GM23338 (cell line): ENCODE data around the gene TFDP1. TPM values are rescaled to one million over a fixed set of nuclear protein-coding genes. Genes with fewer than 3 reads are reported as not detected.

Source experiments
- ATAC-seq: fragments of 200-7000 bp; cut with Tn5 transposase; 3 replicates; pipeline ENCODE4 v1.9.1; 2020
- DNase-seq: peaks from one replicate; pipeline ENCODE4 v3.0.0-alpha.2; 2015; ENCODE audit warnings: low spot score
- H2AFZ ChIP-seq: fragments of 200-600 bp; sonication (generic); 2 replicates; pipeline ENCODE4 v1.8.0; 2016; ENCODE audit warnings: antibody characterized with exemption, mild to moderate bottlenecking, moderate library complexity
- H3F3A ChIP-seq: fragments of 200-600 bp; sonication (generic); replicated peaks from 2 replicates; pipeline ENCODE4 v1.8.0; 2017; ENCODE audit warnings: antibody characterized with exemption, mixed run types, low read depth
- H3K27ac ChIP-seq: fragments of 200-600 bp; sonication (generic); 2 replicates; pipeline ENCODE4 v1.6.1; 2016; ENCODE audit warnings: low read depth
- H3K27me3 ChIP-seq: fragments of 200-600 bp; sonication (generic); 2 replicates; pipeline ENCODE4 v1.8.0; 2016; ENCODE audit warnings: mild to moderate bottlenecking, mixed run types, moderate library complexity; ENCODE audit not compliant: insufficient read depth
- H3K36me3 ChIP-seq: fragments of 200-600 bp; sonication (generic); 2 replicates; pipeline ENCODE4 v1.8.0; 2016; ENCODE audit warnings: mild to moderate bottlenecking; ENCODE audit not compliant: insufficient read depth
- H3K4me1 ChIP-seq: fragments of 200-600 bp; sonication (generic); 2 replicates; pipeline ENCODE4 v1.8.0; 2016; ENCODE audit warnings: mild to moderate bottlenecking, moderate library complexity; ENCODE audit not compliant: insufficient read depth
- H3K4me2 ChIP-seq: fragments of 200-600 bp; sonication (generic); 2 replicates; pipeline ENCODE4 v1.7.1; 2017; ENCODE audit warnings: mixed run types
- H3K4me3 ChIP-seq: fragments of 200-600 bp; sonication (generic); 2 replicates; pipeline ENCODE4 v1.6.1; 2016; ENCODE audit warnings: mixed run types
- H3K79me2 ChIP-seq: fragments of 200-600 bp; sonication (generic); replicated peaks from 2 replicates; pipeline ENCODE4 v1.8.0; 2017; ENCODE audit warnings: mild to moderate bottlenecking; ENCODE audit not compliant: insufficient read depth
- H3K9me2 ChIP-seq: fragments of 200-600 bp; sonication (generic); 2 replicates; pipeline ENCODE4 v1.8.0; 2017; ENCODE audit not compliant: insufficient read depth
- H4K20me1 ChIP-seq: fragments of 200-600 bp; sonication (generic); replicated peaks from 2 replicates; pipeline ENCODE4 v1.8.0; 2017; ENCODE audit warnings: mild to moderate bottlenecking; ENCODE audit not compliant: insufficient read depth
- H3K27ac Mint-ChIP-seq: 2 replicates; pipeline ENCODE4 v1.8.0; 2020; ENCODE audit warnings: inconsistent platforms, mild to moderate bottlenecking, moderate library complexity, mixed read lengths
- H3K27me3 Mint-ChIP-seq: 3 replicates; pipeline ENCODE4 v1.8.0; 2022; ENCODE audit warnings: low read depth, mild to moderate bottlenecking, moderate library complexity, mixed read lengths, inconsistent platforms; ENCODE audit not compliant: insufficient read depth, poor library complexity
- H3K36me3 Mint-ChIP-seq: 3 replicates; pipeline ENCODE4 v1.8.0; 2021; ENCODE audit warnings: low read depth, mild to moderate bottlenecking, inconsistent platforms, moderate library complexity, mixed read lengths
- H3K4me1 Mint-ChIP-seq: 3 replicates; pipeline ENCODE4 v1.8.0; 2020; ENCODE audit warnings: mild to moderate bottlenecking, inconsistent platforms, mixed read lengths
- H3K4me3 Mint-ChIP-seq: 3 replicates; pipeline ENCODE4 v1.8.0; 2021; ENCODE audit warnings: moderate library complexity, mild to moderate bottlenecking, inconsistent platforms, mixed read lengths
- H3K9me3 Mint-ChIP-seq: 3 replicates; pipeline ENCODE4 v1.8.0; 2020; ENCODE audit warnings: moderate library complexity, mild to moderate bottlenecking, inconsistent platforms, mixed read lengths
- CREB1 ChIP-seq: fragments of 250-450 bp; sonication (Bioruptor Pico); IDR thresholded peaks from 2 replicates; pipeline ENCODE4 v1.5.0; 2020; ENCODE audit warnings: low read depth, mild to moderate bottlenecking, moderate library complexity
- ETS1 ChIP-seq: IDR thresholded peaks from 2 replicates; pipeline ENCODE4 v1.6.1; 2016; ENCODE audit warnings: antibody characterized with exemption
- ZNF331 ChIP-seq: fragments of 250-450 bp; sonication (Bioruptor Pico); IDR thresholded peaks from 2 replicates; pipeline ENCODE4 v1.5.0; 2020; ENCODE audit warnings: low read depth, mild to moderate bottlenecking, moderate library complexity
- ZNF462 ChIP-seq: fragments of 250-450 bp; sonication (Bioruptor Pico); IDR thresholded peaks from 2 replicates; pipeline ENCODE4 v1.5.0; 2020; ENCODE audit warnings: mild to moderate bottlenecking, moderate library complexity
- polyA plus RNA-seq: library from polyadenylated mRNA; unstranded; fragments of >200 nt; fragmentation: Nextera tagmentation; extraction: Ambion mirVana; gene quantifications from 2 replicates; pipeline ENCODE4 v1.2.1, GENCODE V29; 2016
- total RNA-seq: library from RNA; depleted of rRNA; stranded (reverse); fragments of >200 nt; shearing (Covaris generic); gene quantifications from 2 replicates; pipeline ENCODE4 v1.2.3, GENCODE V29; 2014

Gene TFDP1
- total and polyA plus RNA-seq, 2 experiments from 2014 or later: 42.9 to 80.0 TPM

- DNase-seq: no peak
These were observed 84.7 kb downstream of the TFDP1 start for GRCh38 chr13:113669231-113669754.

More at GRCh38 chr13:113669231-113669754, 84.7 kb downstream of the TFDP1 start:
- no peak overlapping the region for H3K4me3 Mint-ChIP-seq
- Histone ChIP-seq H2AFZ (no peak overlapping the region), H3K9me2 (no peaks in the 10 kb centered on the region), H3K27me3 (no peaks in the 10 kb centered on the region), H3K79me2 (no peaks in the 10 kb centered on the region), H3F3A (no peaks in the 10 kb centered on the region), H3K4me3 (no peak overlapping the region), H3K4me1 (no peaks in the 10 kb centered on the region), H4K20me1 (no peaks in the 10 kb centered on the region), H3K4me2 (no peak overlapping the region), H3K27ac (no peak overlapping the region), H3K36me3 (no peaks in the 10 kb centered on the region)
- ATAC-seq: no peak
- H3K9me3 Mint-ChIP-seq: peaks cover 3% of the 10 kb centered on the region; the same call in 1 of the 3 replicates
- H3K36me3 Mint-ChIP-seq: no peaks in the 10 kb centered on the region
- H3K27ac Mint-ChIP-seq: no peak overlapping the region
- TF ChIP-seq ZNF462 (CRISPR knock-in tag): no peak
- TF ChIP-seq ETS1: no peak
- no peak for TF ChIP-seq ZNF331 (CRISPR knock-in tag)
- no peak for TF ChIP-seq CREB1
- peaks cover 2% of the 10 kb centered on the region for H3K27me3 Mint-ChIP-seq
- H3K4me1 Mint-ChIP-seq: peaks cover 5% of the 10 kb centered on the region; the same call in 2 of the 3 replicates
